Endothelial cell of umbilical vein (primary cell): ENCODE measurements around the gene SLFN12L. TPM values are rescaled to one million over a fixed set of nuclear protein-coding genes. Genes with fewer than 3 reads are reported as not detected.

Experiments used
- BruUV-seq: library from RNA; stranded (reverse); fragments of 400-500 nt; replicated peaks from 2 replicates; lab custom pipeline; 2021; lab: Mats Ljungman, UMichigan
- CTCF ChIA-PET: fragments of 300-600, 350-600 bp; sonication (Branson Sonifier 250); formaldehyde crosslinking; loops from one replicate; lab custom pipeline; 2021; ENCODE audit warnings: antibody characterized with exemption, inconsistent platforms; lab: Charles Lee
- POLR2A ChIA-PET: fragments of 300-600, 350-600 bp; sonication (Branson Sonifier 250); formaldehyde crosslinking; loops from one replicate; lab custom pipeline; 2021; ENCODE audit warnings: antibody characterized with exemption, inconsistent platforms; lab: Charles Lee
- DNase-seq: peaks from one replicate; pipeline ENCODE4 v3.0.0-alpha.2; 2011; ENCODE audit warnings: low read depth, low spot score
- FAIRE-seq: peaks from 2 replicates; lab custom pipeline; 2011; peaks lifted over from hg19 to GRCh38; lab: Jason Lieb, UNC
- H2AFZ ChIP-seq: 2 replicates; pipeline ENCODE4 v1.6.0; 2012; ENCODE audit warnings: low read depth, low read length, control low read depth, inconsistent platforms
- H3K27ac ChIP-seq: 2 replicates; pipeline ENCODE4 v1.5.1; 2011; ENCODE audit warnings: low read depth, mild to moderate bottlenecking, control low read depth, low read length, moderate library complexity; ENCODE audit not compliant: insufficient read depth
- H3K27me3 ChIP-seq, 2 experiments: 2 replicates each; pipeline versions ENCODE4 v1.6.0 to v1.6.1; 2011; ENCODE audit warnings: low read length in 2 of 2, mixed read lengths in 1 of 2; ENCODE audit not compliant: control insufficient read depth in 2 of 2, insufficient read depth in 2 of 2
- H3K36me3 ChIP-seq, 2 experiments: 2 replicates in 1 of 2; 3 replicates in 1 of 2; pipeline ENCODE4 v1.5.1; 2011; ENCODE audit warnings: low read length in 2 of 2, mild to moderate bottlenecking in 1 of 2, moderate library complexity in 1 of 2; ENCODE audit not compliant: control insufficient read depth in 2 of 2, insufficient read depth in 2 of 2; ENCODE audit errors: extremely low read depth in 1 of 2
- H3K4me1 ChIP-seq: 3 replicates; pipeline ENCODE4 v1.5.1; 2011; ENCODE audit warnings: mild to moderate bottlenecking, low read length; ENCODE audit not compliant: control insufficient read depth, insufficient read depth; ENCODE audit errors: extremely low read depth
- H3K4me2 ChIP-seq: 2 replicates; pipeline ENCODE4 v1.6.1; 2011; ENCODE audit warnings: low read length, control low read depth, mixed read lengths; ENCODE audit not compliant: insufficient read depth
- H3K4me3 ChIP-seq, 3 experiments: fragments of 200-600 bp in 1 of 3; sonication (generic), shearing (Covaris generic) in 1 of 3; replicated peaks in 1 of 3; 2 replicates each; pipeline ENCODE4 v1.5.1; 2011 to 2016; ENCODE audit warnings: control low read depth in 3 of 3, low read length in 3 of 3, mild to moderate bottlenecking in 2 of 3, inconsistent platforms in 1 of 3, low read depth in 1 of 3, moderate library complexity in 1 of 3; ENCODE audit not compliant: insufficient read depth in 1 of 3
- H3K79me2 ChIP-seq: 2 replicates; pipeline ENCODE4 v1.6.0; 2012; ENCODE audit warnings: low read length, inconsistent platforms; ENCODE audit not compliant: control insufficient read depth, insufficient read depth
- H3K9ac ChIP-seq: replicated peaks from 2 replicates; pipeline ENCODE3; 2011; ENCODE audit warnings: low read length, control low read depth; ENCODE audit not compliant: insufficient read depth; ENCODE audit errors: extremely low read depth
- H3K9me1 ChIP-seq: replicated peaks from 3 replicates; pipeline ENCODE4 v1.6.0; 2011; ENCODE audit warnings: mild to moderate bottlenecking, low read length; ENCODE audit not compliant: control insufficient read depth, insufficient read depth; ENCODE audit errors: extremely low read depth
- H3K9me3 ChIP-seq: replicated peaks from 2 replicates; pipeline ENCODE4 v1.5.1; 2012; ENCODE audit warnings: low read length, inconsistent platforms; ENCODE audit not compliant: control insufficient read depth, insufficient read depth
- H4K20me1 ChIP-seq: replicated peaks from 2 replicates; pipeline ENCODE3; 2011; ENCODE audit warnings: mild to moderate bottlenecking, low read length; ENCODE audit not compliant: control insufficient read depth, insufficient read depth; ENCODE audit errors: extremely low read depth
- CTCF ChIP-seq, 2 donors: IDR thresholded peaks; 1 replicate in 1 of 2; 2 replicates in 1 of 2; pipeline ENCODE4 v1.5.1; 2011; ENCODE audit warnings: low read length in 2 of 2, mild to moderate bottlenecking in 2 of 2, moderate library complexity in 2 of 2, control low read depth in 1 of 2, inconsistent platforms in 1 of 2, low read depth in 1 of 2; ENCODE audit not compliant: insufficient read depth in 1 of 2; ENCODE audit errors: extremely low read depth in 1 of 2
- EZH2 ChIP-seq: IDR thresholded peaks from 2 replicates; pipeline ENCODE4 v1.6.1; 2012; ENCODE audit warnings: borderline replicate concordance, low read depth, mild to moderate bottlenecking, moderate library complexity, low read length, inconsistent platforms; ENCODE audit not compliant: severe bottlenecking
- FOS ChIP-seq: IDR thresholded peaks from 2 replicates; pipeline ENCODE4 v1.6.1; 2011; ENCODE audit warnings: mild to moderate bottlenecking, low read length, moderate library complexity, borderline replicate concordance; ENCODE audit not compliant: insufficient read depth
- GATA2 ChIP-seq: IDR thresholded peaks from 2 replicates; pipeline ENCODE4 v1.7.0; 2011; ENCODE audit warnings: low read depth, mild to moderate bottlenecking, moderate library complexity, mixed read lengths, low read length; ENCODE audit not compliant: insufficient read length, insufficient read depth
- JUN ChIP-seq: IDR thresholded peaks from 2 replicates; pipeline ENCODE4 v1.6.1; 2011; ENCODE audit warnings: borderline replicate concordance, low read depth; ENCODE audit not compliant: insufficient read length, insufficient read depth
- MAX ChIP-seq: IDR thresholded peaks from 2 replicates; pipeline ENCODE4 v1.6.1; 2011; ENCODE audit not compliant: insufficient read depth, insufficient read length
- MYC ChIP-seq: IDR thresholded peaks from one replicate; pipeline ENCODE4 v1.6.1; 2011; ENCODE audit warnings: mild to moderate bottlenecking, low read depth, low read length
- POLR2A ChIP-seq: IDR thresholded peaks from 2 replicates; pipeline ENCODE4 v1.6.1; 2012; ENCODE audit warnings: low read depth, mild to moderate bottlenecking, control low read depth, low read length
- POLR2AphosphoS5 ChIP-seq: IDR thresholded peaks from 2 replicates; pipeline ENCODE4 v1.6.1; 2012; ENCODE audit warnings: low read depth, mild to moderate bottlenecking, control low read depth, low read length, moderate library complexity; ENCODE audit not compliant: insufficient read depth
- dilution Hi-C: fragments of 300-500 bp; cut with MboI; formaldehyde crosslinking; loops from one replicate; pipeline ENCODE4 v1.15.0; 2019; ENCODE audit warnings: low sequenced_read_pairs; ENCODE audit not compliant: extremely low pct_ligation_motif_present
- intact Hi-C: fragments of 100-400 bp; cut with micrococcal nuclease; formaldehyde crosslinking; loops from one replicate; pipeline ENCODE4 v1.10.0; 2022
- polyA plus RNA-seq, 4 experiments: library from polyadenylated mRNA; depleted of rRNA in 3 of 4; stranded (reverse) in 3 of 4; unstranded in 1 of 4; fragments of >200 nt; gene quantifications; 2 replicates each; pipeline versions ENCODE4 v1.2.1 to v1.2.3, GENCODE V29; 2011 to 2012; ENCODE audit warnings: missing spikeins in 1 of 4
- total RNA-seq: library from RNA; stranded (reverse); gene quantifications from 2 replicates; pipeline ENCODE4 v1.2.3, GENCODE V29; 2021

Gene SLFN12L
- total and polyA plus RNA-seq, 2 donors (not counting 3 experiments of a cell fraction or from before 2014, with no cell fraction given): not detected

DNA sequence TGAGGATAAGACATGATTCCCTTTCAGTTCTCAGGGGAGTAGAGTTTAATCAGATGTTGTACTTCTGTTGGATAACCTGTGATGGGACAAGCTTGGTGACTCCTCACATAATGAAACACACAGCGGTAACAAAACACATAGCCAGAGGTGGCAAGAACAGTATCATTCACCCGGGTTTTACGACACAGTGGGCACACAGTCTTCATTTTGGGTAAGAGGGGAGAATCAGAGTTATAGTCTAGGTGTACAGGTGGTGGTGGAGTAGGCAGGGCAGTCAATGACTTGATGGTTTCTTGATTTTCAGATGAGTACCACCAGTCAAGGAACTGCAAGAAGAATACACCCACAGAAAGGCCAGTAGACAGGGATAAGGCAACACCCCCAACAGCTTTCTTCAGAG, 38.3 kb upstream of the SLFN12L start:
- no peak overlapping the region for H2AFZ ChIP-seq
- H3K9me3 ChIP-seq: no peaks in the 10 kb centered on the region
- no TSS peak for BruUV-seq
- peaks cover 2% of the 10 kb centered on the region in 2 experiments for H3K36me3 ChIP-seq
- H4K20me1 ChIP-seq: no peaks in the 10 kb centered on the region
- H3K27me3 ChIP-seq: no peaks in the 10 kb centered on the region
- FAIRE-seq: no peak
- dilution Hi-C loops: no loop called here
- H3K9ac ChIP-seq: no peak overlapping the region
- no peak overlapping the region for H3K4me3 ChIP-seq
- intact Hi-C loops: no loop called here
- no peak overlapping the region for H3K27ac ChIP-seq
- DNase-seq: no peak
- ChIA-PET POLR2A (interaction anchor here (0.6 kb wide), 1 partner anchor 29 kb away, joined by 5 read pairs; no protein-coding TSS in a partner anchor), CTCF (interaction anchor here (0.8 to 1.2 kb wide), 2 partner anchors 10 to 29 kb away, joined by 4 to 5 read pairs; no protein-coding TSS in a partner anchor)
- peaks cover 8% of the 10 kb centered on the region for H3K79me2 ChIP-seq
- H3K4me1 ChIP-seq: peaks cover 12% of the 10 kb centered on the region
- H3K9me1 ChIP-seq: no peaks in the 10 kb centered on the region
- no peak overlapping the region for H3K4me2 ChIP-seq
- no peak for TF ChIP-seq MYC
- TF ChIP-seq POLR2AphosphoS5: no peak
- TF ChIP-seq CTCF (IDR thresholded peaks at IDR 0.05; ENCODE audit: extremely low read depth in 1 of 2, insufficient read depth in 1 of 2, low read depth in 1 of 2, low read length in 2 of 2): no peak
- TF ChIP-seq MAX: no peak
- no peak for TF ChIP-seq JUN
- TF ChIP-seq EZH2: no peak
- no peak for TF ChIP-seq FOS
- no peak for TF ChIP-seq GATA2
- TF ChIP-seq POLR2A: no peak
